Mesothelial cell of epicardium (in vitro differentiated cells): ENCODE data around the gene WNT8B. TPM values are rescaled to one million over a fixed set of nuclear protein-coding genes. Genes with fewer than 3 reads are reported as not detected.

Experiments used
- DNase-seq, 2 experiments: peaks; one replicate each; pipeline ENCODE4 v3.0.0; 2021; ENCODE audit warnings: low spot score in 2 of 2; ENCODE audit not compliant: unreplicated experiment in 2 of 2
- H3K27ac Mint-ChIP-seq: 2 replicates; pipeline ENCODE4 v1.8.0; 2021; ENCODE audit warnings: mixed read lengths
- H3K27me3 Mint-ChIP-seq: 2 replicates; pipeline ENCODE4 v1.8.0; 2021; ENCODE audit warnings: low read depth, mixed read lengths
- H3K36me3 Mint-ChIP-seq: 2 replicates; pipeline ENCODE4 v1.8.0; 2021; ENCODE audit warnings: mixed read lengths
- H3K4me1 Mint-ChIP-seq: 2 replicates; pipeline ENCODE4 v1.8.0; 2021; ENCODE audit warnings: mixed read lengths
- H3K4me3 Mint-ChIP-seq: 2 replicates; pipeline ENCODE4 v1.8.0; 2021; ENCODE audit warnings: mild to moderate bottlenecking, moderate library complexity, mixed read lengths
- H3K9me3 Mint-ChIP-seq: 2 replicates; pipeline ENCODE4 v1.8.0; 2021; ENCODE audit warnings: mixed read lengths
- CTCF ChIP-seq: fragments of 200-600 bp; sonication (generic); IDR thresholded peaks from one replicate; pipeline ENCODE4 v1.5.0; 2021; ENCODE audit warnings: antibody characterized with exemption; ENCODE audit not compliant: unreplicated experiment
- total RNA-seq: library from RNA; stranded (reverse); gene quantifications from 3 replicates; pipeline ENCODE4 v1.2.1, GENCODE V29; 2021

Gene WNT8B
- total RNA-seq, 1 donor from 2014 or later = 0.69 TPM

DNA sequence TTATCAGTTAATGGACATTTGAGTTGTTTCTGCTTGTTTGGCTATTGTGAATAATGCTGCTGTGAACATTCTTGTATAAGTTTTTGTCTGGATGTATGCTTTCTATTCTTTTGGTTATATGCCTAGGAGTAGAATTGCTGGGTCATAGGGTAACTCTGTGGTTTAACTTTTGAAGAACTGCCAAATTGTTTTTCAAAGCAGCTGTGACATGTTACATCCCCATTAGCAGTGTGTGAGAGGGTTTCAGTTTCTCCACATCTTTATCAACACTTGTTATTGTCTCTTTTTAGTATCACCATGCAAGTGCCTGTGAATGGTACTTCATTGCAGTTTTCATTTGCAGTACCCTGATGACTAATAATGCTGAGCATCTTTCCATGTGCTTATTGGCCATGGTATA is 69.0 kb downstream of the WNT8B start:
- Mint-ChIP-seq H3K4me3 (no peak overlapping the region), H3K36me3 (peaks cover 2% of the 10 kb centered on the region), H3K9me3 (no peaks in the 10 kb centered on the region), H3K4me1 (peaks cover 14% of the 10 kb centered on the region), H3K27ac (no peak overlapping the region), H3K27me3 (no peaks in the 10 kb centered on the region)
- TF ChIP-seq CTCF = no peak
- DNase-seq = no peak

Other genes starting within 250 kb of the WNT8B start
- 18.5 to 20.1 TPM (median 19.0 TPM) in 3 replicates for gene CHUK, start 233.4 kb upstream of the WNT8B start, total RNA-seq
- 20.7 to 25.6 TPM (median 24.1 TPM) in 3 replicates for gene CWF19L1, start 195.4 kb upstream of the WNT8B start, total RNA-seq
- gene BLOC1S2, start 176.3 kb upstream of the WNT8B start, total RNA-seq = 28.5 to 33.0 TPM (median 31.2 TPM) in 3 replicates
- gene PKD2L1, start 132.8 kb upstream of the WNT8B start, total RNA-seq = 0.09 TPM in 1 of 3 replicates, not detected in the others
- 157 to 162 TPM (median 159 TPM) in 3 replicates for gene SCD, start 115.8 kb upstream of the WNT8B start, total RNA-seq
- gene SEC31B, start 56.9 kb downstream of the WNT8B start, total RNA-seq = 26.8 to 30.2 TPM (median 28.8 TPM) in 3 replicates
- gene NDUFB8, start 66.9 kb downstream of the WNT8B start, total RNA-seq = 141 to 157 TPM (median 145 TPM) in 3 replicates
- 63.4 to 67.1 TPM (median 64.1 TPM) in 3 replicates for gene HIF1AN, start 72.9 kb downstream of the WNT8B start, total RNA-seq